ENCODE results near the gene INPP4A. TPM values are rescaled to one million over a fixed set of nuclear protein-coding genes. Genes with fewer than 3 reads are reported as not detected.

The INPP4A gene
- total and polyA plus RNA-seq, 2 of the 13 experiments (the other 11 are each of a cell fraction or from before 2014, with no cell fraction given) = 10.1 to 10.9 TPM

DNA sequence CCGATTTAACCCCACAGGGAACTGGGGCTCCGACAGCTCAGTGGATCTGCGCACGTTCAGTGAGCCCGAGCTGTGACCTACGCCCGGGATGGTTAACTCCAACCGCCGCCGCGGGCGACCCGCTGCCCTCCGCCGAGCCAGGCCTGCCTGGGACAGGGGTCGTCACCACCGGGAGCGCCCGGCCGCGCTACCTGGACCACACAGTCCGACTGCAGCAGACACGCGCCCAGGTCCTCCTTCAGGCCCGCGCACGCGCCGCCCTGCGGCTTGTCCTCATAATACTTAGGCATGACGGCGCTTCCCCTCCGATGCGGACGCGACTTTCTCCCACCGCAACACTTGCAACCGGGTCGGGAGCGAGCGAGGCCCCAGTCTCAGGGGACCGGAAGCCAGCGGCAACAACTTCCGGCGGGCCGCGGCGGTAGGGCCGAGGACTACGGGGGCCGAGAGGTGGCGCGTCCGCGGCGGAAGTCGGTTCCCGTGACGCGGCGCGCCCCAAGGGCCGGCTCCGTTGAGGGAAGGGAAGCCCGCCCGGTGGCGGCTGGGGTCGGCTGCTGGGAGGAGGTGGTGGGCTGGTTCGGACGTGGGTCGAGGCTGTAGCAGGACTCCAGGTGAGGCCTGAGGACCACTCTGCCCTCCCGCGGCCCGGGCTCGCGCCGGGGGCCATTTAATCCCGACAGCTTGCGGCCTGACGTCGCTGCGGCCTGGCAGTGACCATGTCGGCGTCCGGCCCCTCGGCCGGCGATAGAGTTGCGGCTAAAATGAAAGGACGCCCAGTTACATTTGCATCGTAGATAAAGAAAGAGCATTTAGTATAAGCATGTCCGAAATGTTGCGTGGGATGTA, 163.7 kb downstream of the INPP4A start, which contains the start of the genes COA5 and UNC50 (continued):
- TF ChIP-seq CEBPZ (IDR thresholded peaks at IDR 0.05; ENCODE audit: low read length) (no peak), ZIK1 (CRISPR knock-in tag; IDR thresholded peaks at IDR 0.05; ENCODE audit: borderline replicate concordance, low read depth) (peak; percentile 89), MXD3 (CRISPR knock-in tag; IDR thresholded peaks at IDR 0.05) (peak; percentile 92), GATAD1 (CRISPR knock-in tag; IDR thresholded peaks at IDR 0.05) (peak; percentile 99), CBFB (CRISPR knock-in tag; IDR thresholded peaks at IDR 0.05) (peak; percentile 93), ZSCAN21 (CRISPR knock-in tag; IDR thresholded peaks at IDR 0.05; ENCODE audit: borderline replicate concordance) (peak; percentile 97), KDM5B (CRISPR knock-in tag; IDR thresholded peaks at IDR 0.05; ENCODE audit: borderline replicate concordance) (peak; percentile 92), ZNF704 (CRISPR knock-in tag; IDR thresholded peaks at IDR 0.05; ENCODE audit: borderline replicate concordance) (peak; percentile 88; the same call in 1 of the 2 replicates), ZNF746 (CRISPR knock-in tag; IDR thresholded peaks at IDR 0.05) (peak; percentile 70; the same call in 1 of the 2 replicates), KDM1A (CRISPR knock-in tag; IDR thresholded peaks at IDR 0.05) (no peak), ZNF33B (CRISPR knock-in tag; IDR thresholded peaks at IDR 0.05) (peak; percentile 99), DNMT3B (CRISPR knock-in tag; conservative IDR thresholded peaks at IDR 0.05) (peak; percentile 74; the same call in 1 of the 2 replicates)
- TF ChIP-seq, protein P1, sequence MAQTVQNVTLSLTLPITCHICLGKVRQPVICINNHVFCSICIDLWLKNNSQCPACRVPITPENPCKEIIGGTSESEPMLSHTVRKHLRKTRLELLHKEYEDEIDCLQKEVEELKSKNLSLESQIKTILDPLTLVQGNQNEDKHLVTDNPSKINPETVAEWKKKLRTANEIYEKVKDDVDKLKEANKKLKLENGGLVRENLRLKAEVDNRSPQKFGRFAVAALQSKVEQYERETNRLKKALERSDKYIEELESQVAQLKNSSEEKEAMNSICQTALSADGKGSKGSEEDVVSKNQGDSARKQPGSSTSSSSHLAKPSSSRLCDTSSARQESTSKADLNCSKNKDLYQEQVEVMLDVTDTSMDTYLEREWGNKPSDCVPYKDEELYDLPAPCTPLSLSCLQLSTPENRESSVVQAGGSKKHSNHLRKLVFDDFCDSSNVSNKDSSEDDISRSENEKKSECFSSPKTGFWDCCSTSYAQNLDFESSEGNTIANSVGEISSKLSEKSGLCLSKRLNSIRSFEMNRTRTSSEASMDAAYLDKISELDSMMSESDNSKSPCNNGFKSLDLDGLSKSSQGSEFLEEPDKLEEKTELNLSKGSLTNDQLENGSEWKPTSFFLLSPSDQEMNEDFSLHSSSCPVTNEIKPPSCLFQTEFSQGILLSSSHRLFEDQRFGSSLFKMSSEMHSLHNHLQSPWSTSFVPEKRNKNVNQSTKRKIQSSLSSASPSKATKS (CRISPR knock-in tag; IDR thresholded peaks at IDR 0.05) = peak; percentile 96
- TF ChIP-seq, protein P2, sequence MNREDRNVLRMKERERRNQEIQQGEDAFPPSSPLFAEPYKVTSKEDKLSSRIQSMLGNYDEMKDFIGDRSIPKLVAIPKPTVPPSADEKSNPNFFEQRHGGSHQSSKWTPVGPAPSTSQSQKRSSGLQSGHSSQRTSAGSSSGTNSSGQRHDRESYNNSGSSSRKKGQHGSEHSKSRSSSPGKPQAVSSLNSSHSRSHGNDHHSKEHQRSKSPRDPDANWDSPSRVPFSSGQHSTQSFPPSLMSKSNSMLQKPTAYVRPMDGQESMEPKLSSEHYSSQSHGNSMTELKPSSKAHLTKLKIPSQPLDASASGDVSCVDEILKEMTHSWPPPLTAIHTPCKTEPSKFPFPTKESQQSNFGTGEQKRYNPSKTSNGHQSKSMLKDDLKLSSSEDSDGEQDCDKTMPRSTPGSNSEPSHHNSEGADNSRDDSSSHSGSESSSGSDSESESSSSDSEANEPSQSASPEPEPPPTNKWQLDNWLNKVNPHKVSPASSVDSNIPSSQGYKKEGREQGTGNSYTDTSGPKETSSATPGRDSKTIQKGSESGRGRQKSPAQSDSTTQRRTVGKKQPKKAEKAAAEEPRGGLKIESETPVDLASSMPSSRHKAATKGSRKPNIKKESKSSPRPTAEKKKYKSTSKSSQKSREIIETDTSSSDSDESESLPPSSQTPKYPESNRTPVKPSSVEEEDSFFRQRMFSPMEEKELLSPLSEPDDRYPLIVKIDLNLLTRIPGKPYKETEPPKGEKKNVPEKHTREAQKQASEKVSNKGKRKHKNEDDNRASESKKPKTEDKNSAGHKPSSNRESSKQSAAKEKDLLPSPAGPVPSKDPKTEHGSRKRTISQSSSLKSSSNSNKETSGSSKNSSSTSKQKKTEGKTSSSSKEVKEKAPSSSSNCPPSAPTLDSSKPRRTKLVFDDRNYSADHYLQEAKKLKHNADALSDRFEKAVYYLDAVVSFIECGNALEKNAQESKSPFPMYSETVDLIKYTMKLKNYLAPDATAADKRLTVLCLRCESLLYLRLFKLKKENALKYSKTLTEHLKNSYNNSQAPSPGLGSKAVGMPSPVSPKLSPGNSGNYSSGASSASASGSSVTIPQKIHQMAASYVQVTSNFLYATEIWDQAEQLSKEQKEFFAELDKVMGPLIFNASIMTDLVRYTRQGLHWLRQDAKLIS (CRISPR knock-in tag; IDR thresholded peaks at IDR 0.05) = peak; percentile 71
